WTC11 (cell line): Measurements from ENCODE around the gene CYP27A1. TPM values are rescaled to one million over a fixed set of nuclear protein-coding genes. Genes with fewer than 3 reads are reported as not detected.

Experiments
- ATAC-seq: fragments of 200-7000 bp; cut with Tn5 transposase; 2 replicates; pipeline ENCODE4 v1.10.0; 2021; ENCODE audit warnings: mild to moderate bottlenecking, moderate library complexity
- CTCF ChIA-PET: fragments of 300-600 bp; sonication (Branson Sonifier 250); formaldehyde crosslinking; loops from one replicate; lab custom pipeline; 2021; ENCODE audit warnings: antibody characterized with exemption; lab: Charles Lee
- POLR2A ChIA-PET: fragments of 350-600 bp; sonication (Branson Sonifier 250); formaldehyde crosslinking; loops from one replicate; lab custom pipeline; 2021; ENCODE audit warnings: antibody characterized with exemption; lab: Charles Lee
- DNase-seq: peaks from one replicate; pipeline ENCODE4 v3.0.0; 2021; ENCODE audit warnings: low spot score
- H3K27ac Mint-ChIP-seq: 2 replicates; pipeline ENCODE4 v1.8.0; 2021; ENCODE audit warnings: mixed read lengths
- H3K27me3 Mint-ChIP-seq: 2 replicates; pipeline ENCODE4 v1.8.0; 2021; ENCODE audit warnings: low read depth, mild to moderate bottlenecking, moderate library complexity, mixed read lengths
- H3K36me3 Mint-ChIP-seq: 2 replicates; pipeline ENCODE4 v1.8.0; 2021; ENCODE audit warnings: mixed read lengths
- H3K4me1 Mint-ChIP-seq: 2 replicates; pipeline ENCODE4 v1.8.0; 2022; ENCODE audit warnings: mixed read lengths
- H3K4me3 Mint-ChIP-seq: 2 replicates; pipeline ENCODE4 v1.8.0; 2021; ENCODE audit warnings: mild to moderate bottlenecking, moderate library complexity, mixed read lengths
- H3K9me3 Mint-ChIP-seq: 2 replicates; pipeline ENCODE4 v1.8.0; 2021; ENCODE audit warnings: mixed read lengths
- GTF2I ChIP-seq: fragments of 250-450 bp; sonication (Bioruptor Pico); conservative IDR thresholded peaks from 2 replicates; pipeline ENCODE4 v1.4.0; 2021; ENCODE audit warnings: mild to moderate bottlenecking
- NFATC4 ChIP-seq: fragments of 250-450 bp; sonication (Bioruptor Pico); IDR thresholded peaks from 2 replicates; pipeline ENCODE4 v1.9.0; 2021; ENCODE audit warnings: mild to moderate bottlenecking
- NFYB ChIP-seq: sonication (generic); formaldehyde crosslinking; conservative IDR thresholded peaks from 2 replicates; pipeline ENCODE4 v1.8.0; 2022; ENCODE audit warnings: low read depth, missing genetic modification reagents
- NR2C2 ChIP-seq: sonication (generic); formaldehyde crosslinking; IDR thresholded peaks from 2 replicates; pipeline ENCODE4 v1.8.0; 2022; ENCODE audit warnings: mild to moderate bottlenecking, missing genetic modification reagents
- SOX15 ChIP-seq: fragments of 250-450 bp; sonication (Bioruptor Pico); IDR thresholded peaks from 2 replicates; pipeline ENCODE4 v1.9.0; 2021; ENCODE audit warnings: mild to moderate bottlenecking
- TCF7 ChIP-seq: sonication (generic); formaldehyde crosslinking; IDR thresholded peaks from 2 replicates; pipeline ENCODE4 v1.8.0; 2022; ENCODE audit warnings: mild to moderate bottlenecking, low read depth, missing genetic modification reagents, moderate library complexity
- total RNA-seq: library from RNA; stranded (reverse); gene quantifications from 3 replicates; pipeline ENCODE4 v1.2.3, GENCODE V29; 2021
- TF ChIP-seq, protein P1 (sequence below): sonication (generic); formaldehyde crosslinking; IDR thresholded peaks from 2 replicates; pipeline ENCODE4 v1.8.1; 2023; ENCODE audit warnings: mild to moderate bottlenecking, missing genetic modification reagents, borderline replicate concordance
- TF ChIP-seq, protein P2 (sequence below): sonication (generic); formaldehyde crosslinking; IDR thresholded peaks from 2 replicates; pipeline ENCODE4 v1.8.1; 2023; ENCODE audit warnings: mild to moderate bottlenecking, missing genetic modification reagents
- TF ChIP-seq, protein P3 (sequence below): sonication (generic); formaldehyde crosslinking; IDR thresholded peaks from 2 replicates; pipeline ENCODE4 v1.8.1; 2023; ENCODE audit warnings: mild to moderate bottlenecking, missing genetic modification reagents
- TF ChIP-seq, protein P4 (sequence below): sonication (generic); formaldehyde crosslinking; IDR thresholded peaks from 2 replicates; pipeline ENCODE4 v1.8.1; 2022; ENCODE audit warnings: missing genetic modification reagents, borderline replicate concordance
- TF ChIP-seq, protein P5 (sequence below): sonication (generic); formaldehyde crosslinking; IDR thresholded peaks from 2 replicates; pipeline ENCODE4 v1.8.0; 2022; ENCODE audit warnings: mild to moderate bottlenecking, missing genetic modification reagents
- TF ChIP-seq, protein P6 (sequence below): fragments of 250-450 bp; sonication (Bioruptor Pico); IDR thresholded peaks from 2 replicates; pipeline ENCODE4 v1.9.0; 2021; ENCODE audit warnings: mild to moderate bottlenecking, borderline replicate concordance
- TF ChIP-seq, protein P7 (sequence below): sonication (generic); formaldehyde crosslinking; IDR thresholded peaks from 2 replicates; pipeline ENCODE4 v1.8.0; 2023; ENCODE audit warnings: missing genetic modification reagents
- TF ChIP-seq, protein P8 (sequence below): sonication (generic); formaldehyde crosslinking; IDR thresholded peaks from 2 replicates; pipeline ENCODE4 v1.8.0; 2022; ENCODE audit warnings: mild to moderate bottlenecking, missing genetic modification reagents

CYP27A1 gene
- total RNA-seq, 1 experiment from 2014 or later: 5.6 TPM

DNA sequence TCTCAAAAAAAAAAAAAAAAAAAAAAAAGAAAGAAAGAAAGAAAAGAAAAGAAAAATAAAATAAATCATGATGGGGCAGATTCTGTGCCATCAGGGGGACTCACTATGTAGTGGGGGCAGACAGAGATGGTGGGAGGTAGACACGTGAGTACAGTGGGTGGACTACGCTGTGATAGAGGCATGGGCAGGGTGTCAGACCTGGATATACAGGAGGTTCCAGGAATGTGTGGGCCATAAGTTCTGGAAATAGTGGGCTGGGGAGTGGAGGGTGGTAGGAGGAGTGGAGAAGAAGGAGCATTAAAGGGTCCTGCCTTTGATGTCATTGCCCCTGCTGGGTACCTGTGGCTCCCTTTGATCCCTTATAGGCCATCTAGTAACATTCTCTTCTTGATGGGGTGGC is 68.8 kb downstream of the CYP27A1 start (continued):
- TF ChIP-seq, protein P1, sequence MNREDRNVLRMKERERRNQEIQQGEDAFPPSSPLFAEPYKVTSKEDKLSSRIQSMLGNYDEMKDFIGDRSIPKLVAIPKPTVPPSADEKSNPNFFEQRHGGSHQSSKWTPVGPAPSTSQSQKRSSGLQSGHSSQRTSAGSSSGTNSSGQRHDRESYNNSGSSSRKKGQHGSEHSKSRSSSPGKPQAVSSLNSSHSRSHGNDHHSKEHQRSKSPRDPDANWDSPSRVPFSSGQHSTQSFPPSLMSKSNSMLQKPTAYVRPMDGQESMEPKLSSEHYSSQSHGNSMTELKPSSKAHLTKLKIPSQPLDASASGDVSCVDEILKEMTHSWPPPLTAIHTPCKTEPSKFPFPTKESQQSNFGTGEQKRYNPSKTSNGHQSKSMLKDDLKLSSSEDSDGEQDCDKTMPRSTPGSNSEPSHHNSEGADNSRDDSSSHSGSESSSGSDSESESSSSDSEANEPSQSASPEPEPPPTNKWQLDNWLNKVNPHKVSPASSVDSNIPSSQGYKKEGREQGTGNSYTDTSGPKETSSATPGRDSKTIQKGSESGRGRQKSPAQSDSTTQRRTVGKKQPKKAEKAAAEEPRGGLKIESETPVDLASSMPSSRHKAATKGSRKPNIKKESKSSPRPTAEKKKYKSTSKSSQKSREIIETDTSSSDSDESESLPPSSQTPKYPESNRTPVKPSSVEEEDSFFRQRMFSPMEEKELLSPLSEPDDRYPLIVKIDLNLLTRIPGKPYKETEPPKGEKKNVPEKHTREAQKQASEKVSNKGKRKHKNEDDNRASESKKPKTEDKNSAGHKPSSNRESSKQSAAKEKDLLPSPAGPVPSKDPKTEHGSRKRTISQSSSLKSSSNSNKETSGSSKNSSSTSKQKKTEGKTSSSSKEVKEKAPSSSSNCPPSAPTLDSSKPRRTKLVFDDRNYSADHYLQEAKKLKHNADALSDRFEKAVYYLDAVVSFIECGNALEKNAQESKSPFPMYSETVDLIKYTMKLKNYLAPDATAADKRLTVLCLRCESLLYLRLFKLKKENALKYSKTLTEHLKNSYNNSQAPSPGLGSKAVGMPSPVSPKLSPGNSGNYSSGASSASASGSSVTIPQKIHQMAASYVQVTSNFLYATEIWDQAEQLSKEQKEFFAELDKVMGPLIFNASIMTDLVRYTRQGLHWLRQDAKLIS (CRISPR knock-in tag): no peak
- TF ChIP-seq SOX15 (CRISPR knock-in tag) (no peak), NFATC4 (no peak), NR2C2 (CRISPR knock-in tag) (no peak)
- TF ChIP-seq, protein P2, sequence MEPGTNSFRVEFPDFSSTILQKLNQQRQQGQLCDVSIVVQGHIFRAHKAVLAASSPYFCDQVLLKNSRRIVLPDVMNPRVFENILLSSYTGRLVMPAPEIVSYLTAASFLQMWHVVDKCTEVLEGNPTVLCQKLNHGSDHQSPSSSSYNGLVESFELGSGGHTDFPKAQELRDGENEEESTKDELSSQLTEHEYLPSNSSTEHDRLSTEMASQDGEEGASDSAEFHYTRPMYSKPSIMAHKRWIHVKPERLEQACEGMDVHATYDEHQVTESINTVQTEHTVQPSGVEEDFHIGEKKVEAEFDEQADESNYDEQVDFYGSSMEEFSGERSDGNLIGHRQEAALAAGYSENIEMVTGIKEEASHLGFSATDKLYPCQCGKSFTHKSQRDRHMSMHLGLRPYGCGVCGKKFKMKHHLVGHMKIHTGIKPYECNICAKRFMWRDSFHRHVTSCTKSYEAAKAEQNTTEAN: no peak
- TF ChIP-seq, protein P3, sequence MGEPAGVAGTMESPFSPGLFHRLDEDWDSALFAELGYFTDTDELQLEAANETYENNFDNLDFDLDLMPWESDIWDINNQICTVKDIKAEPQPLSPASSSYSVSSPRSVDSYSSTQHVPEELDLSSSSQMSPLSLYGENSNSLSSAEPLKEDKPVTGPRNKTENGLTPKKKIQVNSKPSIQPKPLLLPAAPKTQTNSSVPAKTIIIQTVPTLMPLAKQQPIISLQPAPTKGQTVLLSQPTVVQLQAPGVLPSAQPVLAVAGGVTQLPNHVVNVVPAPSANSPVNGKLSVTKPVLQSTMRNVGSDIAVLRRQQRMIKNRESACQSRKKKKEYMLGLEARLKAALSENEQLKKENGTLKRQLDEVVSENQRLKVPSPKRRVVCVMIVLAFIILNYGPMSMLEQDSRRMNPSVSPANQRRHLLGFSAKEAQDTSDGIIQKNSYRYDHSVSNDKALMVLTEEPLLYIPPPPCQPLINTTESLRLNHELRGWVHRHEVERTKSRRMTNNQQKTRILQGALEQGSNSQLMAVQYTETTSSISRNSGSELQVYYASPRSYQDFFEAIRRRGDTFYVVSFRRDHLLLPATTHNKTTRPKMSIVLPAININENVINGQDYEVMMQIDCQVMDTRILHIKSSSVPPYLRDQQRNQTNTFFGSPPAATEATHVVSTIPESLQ (CRISPR knock-in tag): no peak
- TF ChIP-seq, protein P4, sequence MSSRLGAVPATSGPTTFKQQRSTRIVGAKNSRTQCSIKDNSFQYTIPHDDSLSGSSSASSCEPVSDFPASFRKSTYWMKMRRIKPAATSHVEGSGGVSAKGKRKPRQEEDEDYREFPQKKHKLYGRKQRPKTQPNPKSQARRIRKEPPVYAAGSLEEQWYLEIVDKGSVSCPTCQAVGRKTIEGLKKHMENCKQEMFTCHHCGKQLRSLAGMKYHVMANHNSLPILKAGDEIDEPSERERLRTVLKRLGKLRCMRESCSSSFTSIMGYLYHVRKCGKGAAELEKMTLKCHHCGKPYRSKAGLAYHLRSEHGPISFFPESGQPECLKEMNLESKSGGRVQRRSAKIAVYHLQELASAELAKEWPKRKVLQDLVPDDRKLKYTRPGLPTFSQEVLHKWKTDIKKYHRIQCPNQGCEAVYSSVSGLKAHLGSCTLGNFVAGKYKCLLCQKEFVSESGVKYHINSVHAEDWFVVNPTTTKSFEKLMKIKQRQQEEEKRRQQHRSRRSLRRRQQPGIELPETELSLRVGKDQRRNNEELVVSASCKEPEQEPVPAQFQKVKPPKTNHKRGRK: no peak

DNA sequence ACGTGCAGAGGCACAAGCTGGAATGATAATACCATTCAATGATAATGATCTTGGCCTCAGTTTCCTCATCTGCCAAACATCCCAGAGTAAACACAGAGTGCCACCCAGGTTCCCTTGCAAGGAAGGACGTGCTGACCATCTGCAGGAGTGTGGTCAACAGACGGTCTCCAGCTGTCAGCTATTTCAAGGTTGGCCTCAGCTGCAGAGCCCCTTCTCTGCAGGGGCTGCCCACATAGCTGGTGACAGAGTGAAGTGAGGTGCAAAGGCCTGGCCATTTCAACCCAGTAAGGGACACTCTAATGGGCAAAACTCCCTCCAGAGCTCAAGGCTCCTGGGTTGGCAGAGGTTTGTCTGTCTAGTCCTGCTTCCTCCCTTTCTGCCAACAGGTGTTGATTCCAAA is 69.3 kb downstream of the CYP27A1 start:
- H3K27me3 Mint-ChIP-seq: peaks cover 48% of the 10 kb centered on the region
- DNase-seq: no peak
- ATAC-seq: no peak
- POLR2A ChIA-PET: interaction anchor here (0.6 to 0.7 kb wide), 2 partner anchors 21 to 40 kb away, joined by 3 to 4 read pairs; no protein-coding TSS in a partner anchor
- no peak overlapping the region for H3K4me3 Mint-ChIP-seq
- H3K36me3 Mint-ChIP-seq: peaks cover 9% of the 10 kb centered on the region
- no peak overlapping the region for H3K27ac Mint-ChIP-seq
- CTCF ChIA-PET: interaction anchor here (0.6 to 3.5 kb wide), 6 partner anchors 22 to 129 kb away, joined by 3 to 22 read pairs (median 6); partner anchors contain the start of gene CDK5R2
- H3K4me1 Mint-ChIP-seq: peaks cover 27% of the 10 kb centered on the region
- peaks cover 3% of the 10 kb centered on the region; the same call in 1 of the 2 replicates for H3K9me3 Mint-ChIP-seq
- no peak for TF ChIP-seq TCF7 (CRISPR knock-in tag)
- TF ChIP-seq, protein P5, sequence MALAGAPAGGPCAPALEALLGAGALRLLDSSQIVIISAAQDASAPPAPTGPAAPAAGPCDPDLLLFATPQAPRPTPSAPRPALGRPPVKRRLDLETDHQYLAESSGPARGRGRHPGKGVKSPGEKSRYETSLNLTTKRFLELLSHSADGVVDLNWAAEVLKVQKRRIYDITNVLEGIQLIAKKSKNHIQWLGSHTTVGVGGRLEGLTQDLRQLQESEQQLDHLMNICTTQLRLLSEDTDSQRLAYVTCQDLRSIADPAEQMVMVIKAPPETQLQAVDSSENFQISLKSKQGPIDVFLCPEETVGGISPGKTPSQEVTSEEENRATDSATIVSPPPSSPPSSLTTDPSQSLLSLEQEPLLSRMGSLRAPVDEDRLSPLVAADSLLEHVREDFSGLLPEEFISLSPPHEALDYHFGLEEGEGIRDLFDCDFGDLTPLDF (CRISPR knock-in tag): no peak
- TF ChIP-seq, protein P1 (CRISPR knock-in tag): no peak
- no peak for TF ChIP-seq NFYB (CRISPR knock-in tag)
- TF ChIP-seq, protein P6, sequence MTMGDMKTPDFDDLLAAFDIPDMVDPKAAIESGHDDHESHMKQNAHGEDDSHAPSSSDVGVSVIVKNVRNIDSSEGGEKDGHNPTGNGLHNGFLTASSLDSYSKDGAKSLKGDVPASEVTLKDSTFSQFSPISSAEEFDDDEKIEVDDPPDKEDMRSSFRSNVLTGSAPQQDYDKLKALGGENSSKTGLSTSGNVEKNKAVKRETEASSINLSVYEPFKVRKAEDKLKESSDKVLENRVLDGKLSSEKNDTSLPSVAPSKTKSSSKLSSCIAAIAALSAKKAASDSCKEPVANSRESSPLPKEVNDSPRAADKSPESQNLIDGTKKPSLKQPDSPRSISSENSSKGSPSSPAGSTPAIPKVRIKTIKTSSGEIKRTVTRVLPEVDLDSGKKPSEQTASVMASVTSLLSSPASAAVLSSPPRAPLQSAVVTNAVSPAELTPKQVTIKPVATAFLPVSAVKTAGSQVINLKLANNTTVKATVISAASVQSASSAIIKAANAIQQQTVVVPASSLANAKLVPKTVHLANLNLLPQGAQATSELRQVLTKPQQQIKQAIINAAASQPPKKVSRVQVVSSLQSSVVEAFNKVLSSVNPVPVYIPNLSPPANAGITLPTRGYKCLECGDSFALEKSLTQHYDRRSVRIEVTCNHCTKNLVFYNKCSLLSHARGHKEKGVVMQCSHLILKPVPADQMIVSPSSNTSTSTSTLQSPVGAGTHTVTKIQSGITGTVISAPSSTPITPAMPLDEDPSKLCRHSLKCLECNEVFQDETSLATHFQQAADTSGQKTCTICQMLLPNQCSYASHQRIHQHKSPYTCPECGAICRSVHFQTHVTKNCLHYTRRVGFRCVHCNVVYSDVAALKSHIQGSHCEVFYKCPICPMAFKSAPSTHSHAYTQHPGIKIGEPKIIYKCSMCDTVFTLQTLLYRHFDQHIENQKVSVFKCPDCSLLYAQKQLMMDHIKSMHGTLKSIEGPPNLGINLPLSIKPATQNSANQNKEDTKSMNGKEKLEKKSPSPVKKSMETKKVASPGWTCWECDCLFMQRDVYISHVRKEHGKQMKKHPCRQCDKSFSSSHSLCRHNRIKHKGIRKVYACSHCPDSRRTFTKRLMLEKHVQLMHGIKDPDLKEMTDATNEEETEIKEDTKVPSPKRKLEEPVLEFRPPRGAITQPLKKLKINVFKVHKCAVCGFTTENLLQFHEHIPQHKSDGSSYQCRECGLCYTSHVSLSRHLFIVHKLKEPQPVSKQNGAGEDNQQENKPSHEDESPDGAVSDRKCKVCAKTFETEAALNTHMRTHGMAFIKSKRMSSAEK (CRISPR knock-in tag): no peak
- no peak for TF ChIP-seq GTF2I (CRISPR knock-in tag)
- TF ChIP-seq, protein P7, sequence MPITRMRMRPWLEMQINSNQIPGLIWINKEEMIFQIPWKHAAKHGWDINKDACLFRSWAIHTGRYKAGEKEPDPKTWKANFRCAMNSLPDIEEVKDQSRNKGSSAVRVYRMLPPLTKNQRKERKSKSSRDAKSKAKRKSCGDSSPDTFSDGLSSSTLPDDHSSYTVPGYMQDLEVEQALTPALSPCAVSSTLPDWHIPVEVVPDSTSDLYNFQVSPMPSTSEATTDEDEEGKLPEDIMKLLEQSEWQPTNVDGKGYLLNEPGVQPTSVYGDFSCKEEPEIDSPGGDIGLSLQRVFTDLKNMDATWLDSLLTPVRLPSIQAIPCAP (CRISPR knock-in tag): no peak
- TF ChIP-seq, protein P8, sequence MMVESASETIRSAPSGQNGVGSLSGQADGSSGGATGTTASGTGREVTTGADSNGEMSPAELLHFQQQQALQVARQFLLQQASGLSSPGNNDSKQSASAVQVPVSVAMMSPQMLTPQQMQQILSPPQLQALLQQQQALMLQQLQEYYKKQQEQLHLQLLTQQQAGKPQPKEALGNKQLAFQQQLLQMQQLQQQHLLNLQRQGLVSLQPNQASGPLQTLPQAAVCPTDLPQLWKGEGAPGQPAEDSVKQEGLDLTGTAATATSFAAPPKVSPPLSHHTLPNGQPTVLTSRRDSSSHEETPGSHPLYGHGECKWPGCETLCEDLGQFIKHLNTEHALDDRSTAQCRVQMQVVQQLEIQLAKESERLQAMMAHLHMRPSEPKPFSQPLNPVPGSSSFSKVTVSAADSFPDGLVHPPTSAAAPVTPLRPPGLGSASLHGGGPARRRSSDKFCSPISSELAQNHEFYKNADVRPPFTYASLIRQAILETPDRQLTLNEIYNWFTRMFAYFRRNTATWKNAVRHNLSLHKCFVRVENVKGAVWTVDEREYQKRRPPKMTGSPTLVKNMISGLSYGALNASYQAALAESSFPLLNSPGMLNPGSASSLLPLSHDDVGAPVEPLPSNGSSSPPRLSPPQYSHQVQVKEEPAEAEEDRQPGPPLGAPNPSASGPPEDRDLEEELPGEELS (CRISPR knock-in tag): no peak
